Right lung (tissue), 5 donors: Measurements from ENCODE around the gene ASB15. TPM values are rescaled to one million over a fixed set of nuclear protein-coding genes. Genes with fewer than 3 reads are reported as not detected.
A peak's percentile ranks its signal among the peaks of the same experiment; 100 is the strongest.

Experiments used
- DNase-seq, 2 donors: peaks; one replicate each; pipeline ENCODE4 v3.0.0-alpha.2; 2013
- polyA plus RNA-seq, 5 donors: library from polyadenylated mRNA; unstranded; fragments of 120-200 nt; gene quantifications; one replicate each; pipeline versions ENCODE4 v1.2.1 to v1.2.3, GENCODE V29; 2013; ENCODE audit warnings: inconsistent platforms in 1 of 5, low replicate concordance in 1 of 5; ENCODE audit not compliant: insufficient read length in 5 of 5, insufficient read depth in 1 of 5

The ASB15 gene
- polyA plus RNA-seq, 5 donors, result 0.24 TPM; not detected in 4

DNA sequence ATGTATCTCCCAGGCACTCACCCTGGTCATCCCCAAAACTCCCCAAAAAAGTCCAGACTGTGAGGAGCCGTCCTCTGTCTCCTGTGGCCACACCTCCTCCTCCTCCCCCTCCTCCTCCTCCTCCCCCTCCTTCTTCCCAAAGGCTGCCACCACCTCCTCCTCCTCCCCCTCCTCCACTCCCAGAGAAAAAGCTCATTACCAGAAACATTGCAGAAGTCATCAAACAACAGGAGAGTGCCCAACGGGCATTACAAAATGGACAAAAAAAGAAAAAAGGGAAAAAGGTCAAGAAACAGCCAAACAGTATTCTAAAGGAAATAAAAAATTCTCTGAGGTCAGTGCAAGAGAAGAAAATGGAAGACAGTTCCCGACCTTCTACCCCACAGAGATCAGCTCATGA lies 61.1 kb downstream of the ASB15 start:
- DNase-seq, result no peak

DNA sequence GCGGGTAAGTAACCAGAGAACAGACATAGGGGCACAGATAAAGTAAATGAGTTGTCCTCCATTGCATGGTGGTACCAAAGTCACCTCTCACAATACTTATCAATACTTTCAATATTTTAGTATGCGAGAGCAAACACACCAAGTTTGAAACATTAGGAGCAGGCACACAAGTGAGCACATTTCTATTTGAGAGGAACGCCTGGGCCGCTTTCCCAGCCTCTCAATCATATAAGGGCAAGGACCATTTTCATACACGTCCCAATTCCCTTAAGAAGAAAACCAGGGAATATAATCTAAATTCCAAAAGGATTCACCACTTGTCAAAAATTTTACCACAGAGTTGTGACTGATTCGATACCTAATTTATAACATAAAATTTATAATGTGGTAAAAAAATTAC lies 61.6 kb downstream of the ASB15 start:
- no peak for DNase-seq

GRCh38 chr7:123665157-123665556 lies 63.5 kb downstream of the ASB15 start:
- no peak for DNase-seq

GRCh38 chr7:123665896-123666295 lies 64.3 kb downstream of the ASB15 start:
- no peak for DNase-seq

DNA sequence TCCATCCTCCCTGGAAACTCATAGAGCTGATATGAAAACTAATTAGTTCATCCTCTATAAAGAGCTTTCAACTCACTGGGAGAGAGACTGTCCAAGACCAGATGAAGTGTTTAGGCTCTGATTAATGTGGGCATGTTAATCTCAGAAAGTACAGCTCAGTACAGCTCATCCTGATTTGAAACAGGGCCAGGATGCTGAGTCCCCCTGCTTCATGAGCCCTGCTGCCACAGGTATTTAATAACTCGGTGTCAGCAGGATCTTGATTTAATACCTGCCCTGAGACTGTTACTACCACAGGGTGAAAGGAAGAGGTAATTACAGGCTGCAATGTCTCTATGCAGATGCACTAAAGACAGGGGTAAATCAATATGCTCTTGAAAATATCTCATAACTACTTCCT lies 64.9 kb downstream of the ASB15 start:
- no peak for DNase-seq

DNA sequence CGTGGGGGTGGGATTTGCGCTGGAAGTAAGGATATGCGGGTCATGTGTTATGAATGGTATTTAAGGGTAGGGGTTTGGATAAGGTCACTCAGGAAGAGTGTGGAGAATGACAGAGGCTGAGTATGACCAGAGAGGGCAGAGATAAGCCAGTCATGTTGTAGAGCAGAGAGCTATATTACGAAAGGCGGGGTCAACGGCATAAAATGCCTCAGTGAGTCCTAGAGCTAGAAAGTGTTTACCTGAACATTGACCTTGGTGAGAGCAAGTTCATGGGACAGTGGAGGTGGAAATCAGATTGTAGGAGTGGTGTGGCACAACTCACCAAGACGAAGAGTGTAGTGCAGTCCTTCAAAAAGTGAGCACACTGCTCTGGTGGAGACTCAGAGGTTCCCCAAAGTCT lies 67.9 kb downstream of the ASB15 start:
- no peak for DNase-seq

DNA sequence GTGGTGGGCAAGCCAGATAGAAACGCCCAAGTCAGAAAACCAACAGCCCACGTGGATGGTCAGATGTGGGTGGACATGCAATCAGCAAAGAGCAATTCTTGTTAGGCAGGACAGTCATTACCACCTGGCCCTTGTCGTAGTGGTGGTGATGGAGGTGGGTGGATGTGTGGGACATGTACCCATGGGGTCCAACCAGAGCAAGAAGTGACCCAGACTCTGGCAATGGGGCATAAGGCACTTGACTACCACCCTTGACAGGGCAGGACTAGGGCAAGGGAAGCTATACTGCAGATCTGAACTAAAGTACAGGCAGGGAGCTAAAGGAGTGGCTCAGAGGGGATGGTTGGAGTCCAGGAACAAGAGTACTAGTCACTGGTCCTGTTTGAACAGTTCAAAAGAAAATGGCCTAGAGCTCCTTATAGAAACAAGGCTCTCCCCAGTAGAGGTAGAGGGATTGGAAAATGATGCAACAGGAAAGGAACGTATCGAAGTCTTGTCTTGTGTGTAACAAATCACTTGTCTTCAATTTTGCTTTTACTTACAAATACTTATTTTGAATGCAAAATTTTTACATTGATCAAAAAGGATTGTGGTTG lies 71.6 kb downstream of the ASB15 start:
- DNase-seq, result no peak

GRCh38 chr7:123673752-123674398 lies 72.3 kb downstream of the ASB15 start:
- DNase-seq, result no peak

DNA sequence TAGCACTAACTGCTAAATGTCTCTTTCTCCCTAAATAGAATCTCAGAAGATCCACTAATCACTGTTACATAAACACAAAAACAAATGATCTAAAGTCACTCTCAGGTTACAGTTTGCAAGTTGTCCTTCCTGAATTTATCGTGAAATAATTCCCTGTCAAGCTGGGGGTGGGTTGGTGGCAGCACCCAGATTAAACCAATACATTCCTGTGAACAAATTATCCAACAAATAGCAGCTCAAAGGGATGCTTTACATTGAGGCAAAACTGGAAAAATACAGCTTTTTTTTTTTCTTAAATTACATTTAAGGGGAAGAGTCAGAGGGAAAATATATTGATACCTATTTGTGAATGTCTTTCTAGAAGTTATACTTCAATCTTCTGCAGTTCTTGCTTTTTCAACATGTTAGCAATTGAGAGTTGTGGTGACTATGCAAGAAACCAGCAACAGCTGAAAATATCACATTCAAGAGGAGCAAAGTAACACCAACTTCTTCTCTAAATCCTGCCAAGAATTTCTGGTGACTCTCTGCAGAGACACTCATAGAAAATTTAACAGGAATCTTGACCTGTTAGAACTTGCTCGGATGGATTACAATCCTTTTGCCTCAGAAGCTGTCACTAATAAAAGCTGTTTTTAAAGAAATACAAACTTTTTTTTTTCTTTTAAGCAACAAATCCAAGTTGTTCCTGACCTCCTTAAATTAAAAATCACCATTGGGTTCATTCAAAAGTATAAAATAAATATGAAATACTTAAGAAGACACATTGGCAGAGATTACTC lies 73.0 kb downstream of the ASB15 start:
- no peak for DNase-seq

GRCh38 chr7:123675181-123675473 lies 73.5 kb downstream of the ASB15 start:
- DNase-seq, result peak in 1 of 2 donors; percentile 12

DNA sequence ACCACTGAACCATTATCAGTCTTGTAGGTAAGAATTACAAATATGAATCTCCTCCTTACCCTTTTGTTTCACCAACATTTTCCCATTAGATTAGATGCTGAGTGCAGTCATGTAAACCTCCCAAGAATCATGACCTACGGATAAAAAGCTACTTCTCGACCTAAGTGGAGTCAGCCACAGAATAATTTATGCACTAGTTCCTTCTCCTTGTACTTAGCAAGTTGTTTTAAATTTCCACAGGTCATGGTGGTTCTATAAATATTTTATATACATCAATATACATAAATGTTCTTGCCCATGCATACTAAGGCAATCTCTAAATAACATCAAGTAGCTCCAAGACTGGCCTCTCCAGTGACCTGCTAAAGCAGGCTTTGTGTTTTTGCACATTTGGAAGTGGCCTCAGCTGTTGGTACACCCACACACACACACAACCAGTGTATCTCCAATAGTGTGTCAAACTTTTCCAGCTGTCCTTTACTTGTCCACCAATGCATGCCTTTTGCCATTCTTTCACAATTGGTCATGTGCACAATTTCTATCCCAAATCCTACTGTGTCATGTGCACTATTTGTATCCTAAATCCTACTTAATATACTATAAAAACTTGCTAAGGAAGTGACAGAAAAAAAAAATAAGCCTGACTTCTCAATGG lies 75.6 kb downstream of the ASB15 start:
- DNase-seq, result no peak

GRCh38 chr7:123679614-123680013 lies 78.0 kb downstream of the ASB15 start:
- no peak for DNase-seq

DNA sequence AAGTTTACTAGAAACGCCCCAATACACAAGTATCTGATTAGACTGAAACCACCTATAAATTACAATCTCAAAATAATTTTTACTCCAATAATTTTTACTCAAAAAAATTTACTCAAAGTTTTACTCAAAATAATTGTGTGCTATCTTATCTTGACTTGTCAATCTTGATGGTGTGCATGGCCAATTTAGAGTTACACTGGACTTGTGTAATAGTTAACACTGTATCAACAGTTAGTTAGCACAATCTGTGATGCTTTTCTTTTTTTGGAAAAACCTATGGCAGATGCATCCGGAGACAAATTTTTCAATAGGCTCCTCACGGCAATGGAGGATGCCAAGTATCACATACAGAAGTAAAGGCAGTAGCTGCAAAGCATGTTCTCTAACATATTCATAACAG lies 79.0 kb downstream of the ASB15 start:
- no peak for DNase-seq

DNA sequence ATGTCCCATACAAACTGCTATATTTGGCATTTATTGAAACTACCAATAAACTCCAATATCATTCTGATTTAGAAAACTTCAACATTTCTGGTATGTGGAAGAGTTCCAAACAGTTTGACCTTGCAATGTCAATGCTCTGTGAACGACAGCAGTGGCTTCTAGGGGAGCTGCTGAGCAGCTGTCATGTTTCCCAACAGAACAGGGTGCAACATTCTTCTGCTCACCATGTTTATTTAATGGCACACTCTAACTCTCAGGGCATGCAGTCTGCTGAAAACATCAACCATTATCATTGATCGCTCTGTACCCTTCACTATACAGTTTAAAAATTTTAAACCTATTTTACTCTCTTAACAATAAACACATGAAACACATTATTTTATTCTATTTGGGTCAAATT lies 79.9 kb downstream of the ASB15 start:
- DNase-seq, result no peak

DNA sequence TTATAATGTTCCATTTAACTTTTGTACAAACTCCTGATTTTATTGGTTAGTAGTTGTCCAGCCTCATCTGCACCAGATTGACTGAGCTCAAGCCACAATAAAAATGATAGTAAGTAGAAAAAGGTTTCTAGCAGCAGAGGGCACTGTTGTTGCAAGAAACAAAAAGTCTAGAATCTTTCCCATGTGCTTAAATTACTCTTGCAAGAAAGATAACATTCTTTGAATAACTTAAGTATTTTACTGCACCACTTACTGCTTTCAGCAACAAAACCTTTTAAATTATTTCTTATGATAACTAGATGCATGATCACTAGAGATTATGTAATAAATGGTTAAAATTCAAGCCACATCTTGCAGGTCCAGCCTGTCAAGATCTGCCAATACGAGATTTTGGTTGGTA lies 81.1 kb downstream of the ASB15 start:
- peak; percentile 18 to 43 for DNase-seq

GRCh38 chr7:123687161-123687560 lies 85.5 kb downstream of the ASB15 start:
- no peak for DNase-seq

GRCh38 chr7:123687727-123688126 lies 86.1 kb downstream of the ASB15 start:
- no peak for DNase-seq

Other genes with a start within 250 kb of the ASB15 start
- 1 to 10 TPM; 1.6 to 3.7 (median 2.9) TPM for gene IQUB, start 67.2 kb upstream of the ASB15 start, polyA plus RNA-seq
- gene NDUFA5, start 44.0 kb upstream of the ASB15 start, polyA plus RNA-seq, result 100 to 1,000 TPM; 122 to 184 (median 159) TPM
- gene LMOD2, start 54.0 kb downstream of the ASB15 start, polyA plus RNA-seq, result 1 to 10 TPM in 1 of 5 donors, under 1 TPM in 2, not detected in 2; 0.13 to 5.5 (median 0.32) TPM
- gene WASL, start 147.2 kb downstream of the ASB15 start, polyA plus RNA-seq, result 10 to 100 TPM; 42.0 to 57.1 (median 53.1) TPM
- under 1 TPM in 3 of 5 donors, not detected in 2; 0.04 to 0.93 (median 0.05) TPM for gene HYAL4, start 243.3 kb downstream of the ASB15 start, polyA plus RNA-seq